ENCODE data around the gene ZC3HAV1. TPM values are rescaled to one million over a fixed set of nuclear protein-coding genes. Genes with fewer than 3 reads are reported as not detected.

The ZC3HAV1 gene
- total RNA-seq, 1 experiment from 2014 or later = 38.0 TPM

- H3K4me1 Mint-ChIP-seq = no peaks in the 10 kb centered on the region
- no peak overlapping the region for H3K4me3 Mint-ChIP-seq
- DNase-seq (ENCODE audit: low spot score) (no peak), ATAC-seq (no peak)
- ChIA-PET POLR2A (no interaction called here), CTCF (no interaction called here)
- H3K27ac Mint-ChIP-seq = no peak overlapping the region
- H3K36me3 Mint-ChIP-seq = peaks cover 75% of the 10 kb centered on the region
- H3K9me3 Mint-ChIP-seq = no peaks in the 10 kb centered on the region
- no peaks in the 10 kb centered on the region for H3K27me3 Mint-ChIP-seq (ENCODE audit: low read depth)
- TF ChIP-seq, protein P1, sequence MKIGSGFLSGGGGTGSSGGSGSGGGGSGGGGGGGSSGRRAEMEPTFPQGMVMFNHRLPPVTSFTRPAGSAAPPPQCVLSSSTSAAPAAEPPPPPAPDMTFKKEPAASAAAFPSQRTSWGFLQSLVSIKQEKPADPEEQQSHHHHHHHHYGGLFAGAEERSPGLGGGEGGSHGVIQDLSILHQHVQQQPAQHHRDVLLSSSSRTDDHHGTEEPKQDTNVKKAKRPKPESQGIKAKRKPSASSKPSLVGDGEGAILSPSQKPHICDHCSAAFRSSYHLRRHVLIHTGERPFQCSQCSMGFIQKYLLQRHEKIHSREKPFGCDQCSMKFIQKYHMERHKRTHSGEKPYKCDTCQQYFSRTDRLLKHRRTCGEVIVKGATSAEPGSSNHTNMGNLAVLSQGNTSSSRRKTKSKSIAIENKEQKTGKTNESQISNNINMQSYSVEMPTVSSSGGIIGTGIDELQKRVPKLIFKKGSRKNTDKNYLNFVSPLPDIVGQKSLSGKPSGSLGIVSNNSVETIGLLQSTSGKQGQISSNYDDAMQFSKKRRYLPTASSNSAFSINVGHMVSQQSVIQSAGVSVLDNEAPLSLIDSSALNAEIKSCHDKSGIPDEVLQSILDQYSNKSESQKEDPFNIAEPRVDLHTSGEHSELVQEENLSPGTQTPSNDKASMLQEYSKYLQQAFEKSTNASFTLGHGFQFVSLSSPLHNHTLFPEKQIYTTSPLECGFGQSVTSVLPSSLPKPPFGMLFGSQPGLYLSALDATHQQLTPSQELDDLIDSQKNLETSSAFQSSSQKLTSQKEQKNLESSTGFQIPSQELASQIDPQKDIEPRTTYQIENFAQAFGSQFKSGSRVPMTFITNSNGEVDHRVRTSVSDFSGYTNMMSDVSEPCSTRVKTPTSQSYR (CRISPR knock-in tag; IDR thresholded peaks at IDR 0.05) = no peak
- TF ChIP-seq ZNF396 (CRISPR knock-in tag; IDR thresholded peaks at IDR 0.05; ENCODE audit: borderline replicate concordance) (no peak), STAT6 (CRISPR knock-in tag; conservative IDR thresholded peaks at IDR 0.05; ENCODE audit: low read depth) (no peak), ATF3 (CRISPR knock-in tag; conservative IDR thresholded peaks at IDR 0.05) (no peak), NR1H2 (CRISPR knock-in tag; IDR thresholded peaks at IDR 0.05) (no peak), ZNF138 (CRISPR knock-in tag; conservative IDR thresholded peaks at IDR 0.05) (no peak), USF2 (CRISPR knock-in tag; IDR thresholded peaks at IDR 0.05) (no peak), AR (CRISPR knock-in tag; IDR thresholded peaks at IDR 0.05) (no peak), ZNF121 (CRISPR knock-in tag; IDR thresholded peaks at IDR 0.05) (no peak), GRHL2 (CRISPR knock-in tag; IDR thresholded peaks at IDR 0.05; ENCODE audit: insufficient replicate concordance, severe bottlenecking) (no peak), ZNF219 (CRISPR knock-in tag; IDR thresholded peaks at IDR 0.05; ENCODE audit: borderline replicate concordance) (no peak), ETV6 (CRISPR knock-in tag; IDR thresholded peaks at IDR 0.05) (no peak), MXD4 (CRISPR knock-in tag; IDR thresholded peaks at IDR 0.05; ENCODE audit: borderline replicate concordance) (no peak), FOXJ3 (CRISPR knock-in tag; IDR thresholded peaks at IDR 0.05; ENCODE audit: borderline replicate concordance) (no peak), ZNF232 (CRISPR knock-in tag; IDR thresholded peaks at IDR 0.05) (no peak), ZBTB21 (CRISPR knock-in tag; IDR thresholded peaks at IDR 0.05; ENCODE audit: borderline replicate concordance) (no peak)
- TF ChIP-seq, protein P2, sequence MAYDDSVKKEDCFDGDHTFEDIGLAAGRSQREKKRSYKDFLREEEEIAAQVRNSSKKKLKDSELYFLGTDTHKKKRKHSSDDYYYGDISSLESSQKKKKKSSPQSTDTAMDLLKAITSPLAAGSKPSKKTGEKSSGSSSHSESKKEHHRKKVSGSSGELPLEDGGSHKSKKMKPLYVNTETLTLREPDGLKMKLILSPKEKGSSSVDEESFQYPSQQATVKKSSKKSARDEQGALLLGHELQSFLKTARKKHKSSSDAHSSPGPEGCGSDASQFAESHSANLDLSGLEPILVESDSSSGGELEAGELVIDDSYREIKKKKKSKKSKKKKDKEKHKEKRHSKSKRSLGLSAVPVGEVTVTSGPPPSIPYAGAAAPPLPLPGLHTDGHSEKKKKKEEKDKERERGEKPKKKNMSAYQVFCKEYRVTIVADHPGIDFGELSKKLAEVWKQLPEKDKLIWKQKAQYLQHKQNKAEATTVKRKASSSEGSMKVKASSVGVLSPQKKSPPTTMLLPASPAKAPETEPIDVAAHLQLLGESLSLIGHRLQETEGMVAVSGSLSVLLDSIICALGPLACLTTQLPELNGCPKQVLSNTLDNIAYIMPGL (CRISPR knock-in tag; IDR thresholded peaks at IDR 0.05) = no peak
- TF ChIP-seq, protein P3, sequence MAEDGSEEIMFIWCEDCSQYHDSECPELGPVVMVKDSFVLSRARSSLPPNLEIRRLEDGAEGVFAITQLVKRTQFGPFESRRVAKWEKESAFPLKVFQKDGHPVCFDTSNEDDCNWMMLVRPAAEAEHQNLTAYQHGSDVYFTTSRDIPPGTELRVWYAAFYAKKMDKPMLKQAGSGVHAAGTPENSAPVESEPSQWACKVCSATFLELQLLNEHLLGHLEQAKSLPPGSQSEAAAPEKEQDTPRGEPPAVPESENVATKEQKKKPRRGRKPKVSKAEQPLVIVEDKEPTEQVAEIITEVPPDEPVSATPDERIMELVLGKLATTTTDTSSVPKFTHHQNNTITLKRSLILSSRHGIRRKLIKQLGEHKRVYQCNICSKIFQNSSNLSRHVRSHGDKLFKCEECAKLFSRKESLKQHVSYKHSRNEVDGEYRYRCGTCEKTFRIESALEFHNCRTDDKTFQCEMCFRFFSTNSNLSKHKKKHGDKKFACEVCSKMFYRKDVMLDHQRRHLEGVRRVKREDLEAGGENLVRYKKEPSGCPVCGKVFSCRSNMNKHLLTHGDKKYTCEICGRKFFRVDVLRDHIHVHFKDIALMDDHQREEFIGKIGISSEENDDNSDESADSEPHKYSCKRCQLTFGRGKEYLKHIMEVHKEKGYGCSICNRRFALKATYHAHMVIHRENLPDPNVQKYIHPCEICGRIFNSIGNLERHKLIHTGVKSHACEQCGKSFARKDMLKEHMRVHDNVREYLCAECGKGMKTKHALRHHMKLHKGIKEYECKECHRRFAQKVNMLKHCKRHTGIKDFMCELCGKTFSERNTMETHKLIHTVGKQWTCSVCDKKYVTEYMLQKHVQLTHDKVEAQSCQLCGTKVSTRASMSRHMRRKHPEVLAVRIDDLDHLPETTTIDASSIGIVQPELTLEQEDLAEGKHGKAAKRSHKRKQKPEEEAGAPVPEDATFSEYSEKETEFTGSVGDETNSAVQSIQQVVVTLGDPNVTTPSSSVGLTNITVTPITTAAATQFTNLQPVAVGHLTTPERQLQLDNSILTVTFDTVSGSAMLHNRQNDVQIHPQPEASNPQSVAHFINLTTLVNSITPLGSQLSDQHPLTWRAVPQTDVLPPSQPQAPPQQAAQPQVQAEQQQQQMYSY (CRISPR knock-in tag; IDR thresholded peaks at IDR 0.05) = no peak
- TF ChIP-seq, protein P4, sequence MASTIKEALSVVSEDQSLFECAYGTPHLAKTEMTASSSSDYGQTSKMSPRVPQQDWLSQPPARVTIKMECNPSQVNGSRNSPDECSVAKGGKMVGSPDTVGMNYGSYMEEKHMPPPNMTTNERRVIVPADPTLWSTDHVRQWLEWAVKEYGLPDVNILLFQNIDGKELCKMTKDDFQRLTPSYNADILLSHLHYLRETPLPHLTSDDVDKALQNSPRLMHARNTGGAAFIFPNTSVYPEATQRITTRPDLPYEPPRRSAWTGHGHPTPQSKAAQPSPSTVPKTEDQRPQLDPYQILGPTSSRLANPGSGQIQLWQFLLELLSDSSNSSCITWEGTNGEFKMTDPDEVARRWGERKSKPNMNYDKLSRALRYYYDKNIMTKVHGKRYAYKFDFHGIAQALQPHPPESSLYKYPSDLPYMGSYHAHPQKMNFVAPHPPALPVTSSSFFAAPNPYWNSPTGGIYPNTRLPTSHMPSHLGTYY (CRISPR knock-in tag; IDR thresholded peaks at IDR 0.05) = no peak
- TF ChIP-seq, protein P5, sequence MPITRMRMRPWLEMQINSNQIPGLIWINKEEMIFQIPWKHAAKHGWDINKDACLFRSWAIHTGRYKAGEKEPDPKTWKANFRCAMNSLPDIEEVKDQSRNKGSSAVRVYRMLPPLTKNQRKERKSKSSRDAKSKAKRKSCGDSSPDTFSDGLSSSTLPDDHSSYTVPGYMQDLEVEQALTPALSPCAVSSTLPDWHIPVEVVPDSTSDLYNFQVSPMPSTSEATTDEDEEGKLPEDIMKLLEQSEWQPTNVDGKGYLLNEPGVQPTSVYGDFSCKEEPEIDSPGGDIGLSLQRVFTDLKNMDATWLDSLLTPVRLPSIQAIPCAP (CRISPR knock-in tag; IDR thresholded peaks at IDR 0.05) = no peak
Measured at GRCh38 chr7:139079861-139080260, 29.7 kb downstream of the ZC3HAV1 start.

Measured in WTC11 (cell line).